ENCODE results near the gene PLA2G2C.

PLA2G2C gene

GRCh38 chr1:20126806-20127440 is 59.4 kb downstream of the PLA2G2C start:
- H3K27ac Mint-ChIP-seq = no peak overlapping the region
- peaks cover 16% of the 10 kb centered on the region for H3K9me3 Mint-ChIP-seq
- no peaks in the 10 kb centered on the region for H3K4me1 Mint-ChIP-seq
- no peak for TF ChIP-seq CTCF (IDR thresholded peaks at IDR 0.05)
- DNase-seq = no peak
- peaks cover 16% of the 10 kb centered on the region for H3K27me3 Mint-ChIP-seq (ENCODE audit: low read depth, poor library complexity)
- H3K36me3 Mint-ChIP-seq (ENCODE audit: low read depth) = no peaks in the 10 kb centered on the region
- no peak overlapping the region for H3K4me3 Mint-ChIP-seq

- DNase-seq = no peak
- Mint-ChIP-seq H3K4me1 (no peaks in the 10 kb centered on the region), H3K36me3 (ENCODE audit: low read depth) (no peaks in the 10 kb centered on the region), H3K27ac (peak overlapping the region; percentile 64), H3K9me3 (peaks cover 12% of the 10 kb centered on the region), H3K27me3 (ENCODE audit: low read depth, poor library complexity) (peaks cover 16% of the 10 kb centered on the region), H3K4me3 (no peak overlapping the region)
- TF ChIP-seq CTCF (IDR thresholded peaks at IDR 0.05) = no peak
Measured at GRCh38 chr1:20126041-20126805, 60.1 kb downstream of the PLA2G2C start.

GRCh38 chr1:20125100-20125499 is 61.2 kb downstream of the PLA2G2C start:
- no peaks in the 10 kb centered on the region for H3K36me3 Mint-ChIP-seq (ENCODE audit: low read depth)
- TF ChIP-seq CTCF (IDR thresholded peaks at IDR 0.05) = no peak
- no peaks in the 10 kb centered on the region for H3K4me1 Mint-ChIP-seq
- no peak for DNase-seq
- peaks cover 10% of the 10 kb centered on the region for H3K9me3 Mint-ChIP-seq
- peaks cover 17% of the 10 kb centered on the region for H3K27me3 Mint-ChIP-seq (ENCODE audit: low read depth, poor library complexity)
- H3K4me3 Mint-ChIP-seq = no peak overlapping the region
- H3K27ac Mint-ChIP-seq = no peak overlapping the region

GRCh38 chr1:20124456-20125057 is 61.8 kb downstream of the PLA2G2C start:
- H3K4me1 Mint-ChIP-seq = no peaks in the 10 kb centered on the region
- H3K36me3 Mint-ChIP-seq (ENCODE audit: low read depth) = no peaks in the 10 kb centered on the region
- no peak for DNase-seq
- peaks cover 4% of the 10 kb centered on the region for H3K9me3 Mint-ChIP-seq
- peaks cover 22% of the 10 kb centered on the region for H3K27me3 Mint-ChIP-seq (ENCODE audit: low read depth, poor library complexity)
- H3K4me3 Mint-ChIP-seq = no peak overlapping the region
- TF ChIP-seq CTCF (IDR thresholded peaks at IDR 0.05) = no peak
- H3K27ac Mint-ChIP-seq = no peak overlapping the region

- no peak overlapping the region for H3K27ac Mint-ChIP-seq
- H3K4me1 Mint-ChIP-seq = no peaks in the 10 kb centered on the region
- TF ChIP-seq CTCF (IDR thresholded peaks at IDR 0.05) = no peak
- DNase-seq = no peak
- H3K4me3 Mint-ChIP-seq = no peak overlapping the region
- H3K9me3 Mint-ChIP-seq = peaks cover 4% of the 10 kb centered on the region
- H3K36me3 Mint-ChIP-seq (ENCODE audit: low read depth) = no peaks in the 10 kb centered on the region
- peaks cover 22% of the 10 kb centered on the region for H3K27me3 Mint-ChIP-seq (ENCODE audit: low read depth, poor library complexity)
Measured at GRCh38 chr1:20123722-20124455, 62.4 kb downstream of the PLA2G2C start.
